GM12878 (cell line): ENCODE results near the gene COBLL1. TPM values are rescaled to one million over a fixed set of nuclear protein-coding genes. Genes with fewer than 3 reads are reported as not detected.
A peak's percentile ranks its signal among the peaks of the same experiment; 100 is the strongest.
"Not testable (repeated sequence)": the region's sequence is repeated elsewhere in the genome, so short reads cannot be mapped to it uniquely, and the experiment has no call there.

ENCODE experiments used
- ATAC-seq: fragments of 200-7000 bp; cut with Tn5 transposase; 3 replicates; pipeline ENCODE4 v1.9.1; 2020; ENCODE audit warnings: mild to moderate bottlenecking, moderate library complexity
- BruUV-seq: library from RNA; stranded (reverse); fragments of 400-500 nt; replicated peaks from 2 replicates; lab custom pipeline; 2021; lab: Mats Ljungman, UMichigan
- CTCF ChIA-PET: fragments of 300-600 bp; sonication (Branson Sonifier 250); formaldehyde crosslinking; extraction: SDS; loops from one replicate; lab custom pipeline; 2021; ENCODE audit warnings: inconsistent platforms; lab: Yijun Ruan, JAX
- POLR2A ChIA-PET: fragments of 350-600 bp; formaldehyde crosslinking; extraction: SDS; loops from one replicate; lab custom pipeline; 2021; ENCODE audit warnings: inconsistent platforms; lab: Charles Lee
- RAD21 ChIA-PET: fragments of 300-600 bp; sonication (Branson Sonifier 250); formaldehyde crosslinking; loops from one replicate; lab custom pipeline; 2023; ENCODE audit warnings: antibody characterized with exemption; ENCODE audit not compliant: unreplicated experiment; lab: Charles Lee
- SMC1A ChIA-PET: fragments of 300-600 bp; sonication (Branson Sonifier 250); formaldehyde crosslinking; loops from one replicate; lab custom pipeline; 2023; ENCODE audit not compliant: unreplicated experiment, uncharacterized antibody; lab: Charles Lee
- DNase-seq: peaks from one replicate; pipeline ENCODE4 v3.0.0-alpha.2; 2011; ENCODE audit warnings: low read depth, low spot score
- FAIRE-seq: peaks from 3 replicates; lab custom pipeline; 2011; peaks lifted over from hg19 to GRCh38; lab: Jason Lieb, UNC
- H2AFZ ChIP-seq: 2 replicates; pipeline ENCODE4 v1.6.0; 2011; ENCODE audit warnings: low read depth, low read length, control low read depth; ENCODE audit not compliant: control insufficient read depth
- H3K27ac ChIP-seq: 2 replicates; pipeline ENCODE4 v1.5.1; 2011; ENCODE audit warnings: control low read depth; ENCODE audit not compliant: control insufficient read depth, insufficient read depth
- H3K27me3 ChIP-seq, 2 experiments: replicated peaks in 1 of 2; 2 replicates each; pipeline versions ENCODE4 v1.6.0 to v1.6.1; 2011; ENCODE audit warnings: low read length in 1 of 2; ENCODE audit not compliant: control insufficient read depth in 2 of 2, insufficient read depth in 2 of 2
- H3K36me3 ChIP-seq, 2 experiments: 2 replicates each; pipeline ENCODE4 v1.5.1; 2011; ENCODE audit warnings: low read length in 1 of 2; ENCODE audit not compliant: control insufficient read depth in 2 of 2, insufficient read depth in 2 of 2
- H3K4me1 ChIP-seq: 2 replicates; pipeline ENCODE4 v1.6.1; 2011; ENCODE audit warnings: mild to moderate bottlenecking, low read length, moderate library complexity, mixed read lengths; ENCODE audit not compliant: control insufficient read depth, insufficient read depth
- H3K4me2 ChIP-seq: 2 replicates; pipeline ENCODE4 v1.6.0; 2011; ENCODE audit warnings: control low read depth; ENCODE audit not compliant: control insufficient read depth, insufficient read depth
- H3K4me3 ChIP-seq: fragments of 200-600 bp; sonication (generic); 2 replicates; pipeline ENCODE4 v1.5.1; 2016
- H3K79me2 ChIP-seq: 2 replicates; pipeline ENCODE4 v1.6.0; 2011; ENCODE audit warnings: low read length; ENCODE audit not compliant: control insufficient read depth, insufficient read depth
- H3K9ac ChIP-seq: 2 replicates; pipeline ENCODE4 v1.8.0; 2011; ENCODE audit warnings: low read length, control low read depth, mixed read lengths; ENCODE audit not compliant: control insufficient read depth, insufficient read depth
- H3K9me3 ChIP-seq: replicated peaks from 3 replicates; pipeline ENCODE4 v1.5.1; 2011; ENCODE audit warnings: mild to moderate bottlenecking, low read length; ENCODE audit not compliant: control insufficient read depth, insufficient read depth
- H4K20me1 ChIP-seq: 2 replicates; pipeline ENCODE4 v1.6.0; 2011; ENCODE audit not compliant: control insufficient read depth, insufficient read depth
- BCL11A ChIP-seq: IDR thresholded peaks from 2 replicates; pipeline ENCODE4 v1.6.1; 2011; ENCODE audit warnings: low read depth, low read length
- FOXK2 ChIP-seq: fragments of 450-650 bp; IDR thresholded peaks from 2 replicates; pipeline ENCODE4 v1.6.1; 2017; ENCODE audit warnings: mild to moderate bottlenecking, moderate library complexity
- KAT2A ChIP-seq: conservative IDR thresholded peaks from 2 replicates; pipeline ENCODE4 v1.6.1; 2011; ENCODE audit warnings: low read depth, low read length; ENCODE audit not compliant: control insufficient read depth
- NFIC ChIP-seq: IDR thresholded peaks from 2 replicates; pipeline ENCODE4 v1.6.1; 2012; ENCODE audit warnings: low read depth, mild to moderate bottlenecking, inconsistent platforms, low read length, moderate library complexity
- RELB ChIP-seq: fragments of 450-650 bp; IDR thresholded peaks from 2 replicates; pipeline ENCODE4 v1.6.1; 2017; ENCODE audit warnings: low read depth, mild to moderate bottlenecking, moderate library complexity
- SMAD5 ChIP-seq: IDR thresholded peaks from 2 replicates; pipeline ENCODE4 v1.6.1; 2016; ENCODE audit warnings: antibody characterized with exemption, low read depth
- SPI1 ChIP-seq: IDR thresholded peaks from 2 replicates; pipeline ENCODE4 v1.6.1; 2011; ENCODE audit warnings: low read depth, mild to moderate bottlenecking, low read length, moderate library complexity, borderline replicate concordance; ENCODE audit not compliant: insufficient read depth
- WGBS: methylation state at CpG from one replicate; pipeline ENCODE4 v1.1.6; 2016; ENCODE audit warnings: low lambda C conversion rate; ENCODE audit not compliant: insufficient replicate concordance, insufficient coverage; ENCODE audit errors: missing lambda C conversion rate; 5-methylcytosine and 5-hydroxymethylcytosine counted together
- in situ Hi-C: fragments of 300-500 bp; cut with MboI; formaldehyde crosslinking; loops from 9 replicates; pipeline ENCODE4 v1.14.3; 2018; ENCODE audit warnings: mixed read lengths
- intact Hi-C: fragments of 100-400 bp; cut with micrococcal nuclease; formaldehyde crosslinking; loops from one replicate; pipeline ENCODE4 v1.14.2; 2022; ENCODE audit not compliant: unreplicated experiment
- polyA plus RNA-seq, 11 experiments: library from polyadenylated mRNA; depleted of rRNA in 4 of 11; unstranded in 6 of 11; stranded (reverse) in 5 of 11; fragments of >200 nt; fragmentation: Nextera tagmentation in 4 of 11; fragmentation: Illumina TruSeq in 1 of 11; extraction: Ambion mirVana in 4 of 11; extraction: Trizol in 1 of 11; gene quantifications; 1 replicate in 1 of 11; 2 replicates in 10 of 11; pipeline versions ENCODE4 v1.2.1 to v1.2.3, GENCODE V29; 2011 to 2016; ENCODE audit warnings: inconsistent platforms in 2 of 11, missing spikeins in 2 of 11, low read depth in 1 of 11
- total RNA-seq, 4 experiments: library from RNA; depleted of rRNA in 3 of 4; stranded (reverse); fragments of >200 nt in 3 of 4; fragmentation: Illumina TruSeq in 1 of 4; extraction: Trizol in 1 of 4; gene quantifications; 2 replicates each; pipeline versions ENCODE4 v1.2.1 to v1.2.3, GENCODE V29; 2013 to 2021

Gene COBLL1
- total and polyA plus RNA-seq, 10 of the 15 experiments (the other 5 are each of a cell fraction or from before 2014, with no cell fraction given) = 0.46 TPM; not detected in 9

- TF ChIP-seq SPI1 = no peak
- no peak for TF ChIP-seq SMAD5
- TF ChIP-seq KAT2A = no peak
- TF ChIP-seq NFIC = no peak
- TF ChIP-seq RELB = no peak
- TF ChIP-seq BCL11A = no peak
These were observed 19.0 kb upstream of the COBLL1 start (continued) for GRCh38 chr2:164860694-164861042.

- ATAC-seq, H3K9ac ChIP-seq, H3K4me2 ChIP-seq, FAIRE-seq, POLR2A ChIA-PET, H3K27ac ChIP-seq, H3K9me3 ChIP-seq, H3K4me3 ChIP-seq, H3K4me1 ChIP-seq, intact Hi-C loops, H3K27me3 ChIP-seq, H3K79me2 ChIP-seq, DNase-seq, in situ Hi-C loops, BruUV-seq, H3K36me3 ChIP-seq, RAD21 ChIA-PET, H4K20me1 ChIP-seq, H2AFZ ChIP-seq: not testable (repeated sequence)
- WGBS = 23% methylated on average over 4 of the region's 4 CpGs
- TF ChIP-seq FOXK2 = 0 out of 2 replicates have a peak, but pooled peaks have one; percentile 8
- SMC1A ChIA-PET = interaction anchor here (0.5 kb wide), 1 partner anchor 792 kb away, joined by 3 read pairs; no protein-coding TSS in a partner anchor
- CTCF ChIA-PET = interaction anchor here (0.7 to 1.0 kb wide), 2 partner anchors 41 to 50 kb away, joined by 3 read pairs; no protein-coding TSS in a partner anchor
These were observed 18.5 kb upstream of the COBLL1 start for GRCh38 chr2:164859906-164860693.
